Activated naive CD8-positive, alpha-beta T cell (primary cell): Measurements from ENCODE around the gene KRT15.

Source experiments
- H3K27ac Mint-ChIP-seq: one replicate; pipeline ENCODE4 v1.8.0; 2021; ENCODE audit warnings: mixed read lengths
- H3K27me3 Mint-ChIP-seq: one replicate; pipeline ENCODE4 v1.8.0; 2021; ENCODE audit warnings: mixed read lengths
- H3K36me3 Mint-ChIP-seq: one replicate; pipeline ENCODE4 v1.8.0; 2021; ENCODE audit warnings: mixed read lengths
- H3K4me1 Mint-ChIP-seq: one replicate; pipeline ENCODE4 v1.8.0; 2021; ENCODE audit warnings: low read depth, mixed read lengths
- H3K4me3 Mint-ChIP-seq: one replicate; pipeline ENCODE4 v1.8.0; 2021; ENCODE audit warnings: mild to moderate bottlenecking, mixed read lengths
- H3K9me3 Mint-ChIP-seq: one replicate; pipeline ENCODE4 v1.8.0; 2021; ENCODE audit warnings: low read depth, mixed read lengths

KRT15 gene

GRCh38 chr17:41474863-41475262 lies 43.8 kb downstream of the KRT15 start:
- no peak overlapping the region for H3K27ac Mint-ChIP-seq
- peaks cover 6% of the 10 kb centered on the region for H3K36me3 Mint-ChIP-seq
- H3K4me3 Mint-ChIP-seq, result no peak overlapping the region
- H3K27me3 Mint-ChIP-seq, result no peaks in the 10 kb centered on the region
- H3K9me3 Mint-ChIP-seq, result no peaks in the 10 kb centered on the region
- no peaks in the 10 kb centered on the region for H3K4me1 Mint-ChIP-seq

- Mint-ChIP-seq H3K4me1 (no peaks in the 10 kb centered on the region), H3K27ac (no peak overlapping the region), H3K36me3 (peaks cover 6% of the 10 kb centered on the region), H3K4me3 (no peak overlapping the region), H3K9me3 (no peaks in the 10 kb centered on the region), H3K27me3 (no peaks in the 10 kb centered on the region)
Measured at GRCh38 chr17:41468346-41468745, 50.3 kb downstream of the KRT15 start.

GRCh38 chr17:41467561-41467960 lies 51.1 kb downstream of the KRT15 start:
- Mint-ChIP-seq H3K9me3 (no peaks in the 10 kb centered on the region), H3K36me3 (peaks cover 3% of the 10 kb centered on the region), H3K4me1 (no peaks in the 10 kb centered on the region), H3K4me3 (no peak overlapping the region), H3K27ac (no peak overlapping the region), H3K27me3 (no peaks in the 10 kb centered on the region)

GRCh38 chr17:41466988-41467387 lies 51.7 kb downstream of the KRT15 start, which contains the start of gene KRT32:
KRT32 (minus strand) TSS chr17:41467386; CDS start chr17:41467325, 61 bp downstream.
- H3K9me3 Mint-ChIP-seq, result no peaks in the 10 kb centered on the region
- no peaks in the 10 kb centered on the region for H3K4me1 Mint-ChIP-seq
- H3K27ac Mint-ChIP-seq, result no peak within 1 kb of the TSS
- H3K27me3 Mint-ChIP-seq, result no peaks in the 10 kb centered on the region
- H3K4me3 Mint-ChIP-seq, result no peak within 1 kb of the TSS
- peaks cover 3% of the 10 kb centered on the region for H3K36me3 Mint-ChIP-seq

GRCh38 chr17:41464682-41465081 lies 54.0 kb downstream of the KRT15 start:
- no peaks in the 10 kb centered on the region for H3K9me3 Mint-ChIP-seq
- H3K27me3 Mint-ChIP-seq, result no peaks in the 10 kb centered on the region
- H3K4me1 Mint-ChIP-seq, result no peaks in the 10 kb centered on the region
- no peak overlapping the region for H3K4me3 Mint-ChIP-seq
- no peaks in the 10 kb centered on the region for H3K36me3 Mint-ChIP-seq
- H3K27ac Mint-ChIP-seq, result no peak overlapping the region

- Mint-ChIP-seq H3K9me3 (no peaks in the 10 kb centered on the region), H3K27me3 (no peaks in the 10 kb centered on the region), H3K4me1 (no peaks in the 10 kb centered on the region), H3K4me3 (no peak overlapping the region), H3K27ac (no peak overlapping the region), H3K36me3 (no peaks in the 10 kb centered on the region)
Measured at GRCh38 chr17:41464173-41464572, 54.5 kb downstream of the KRT15 start.

GRCh38 chr17:41463746-41464145 lies 54.9 kb downstream of the KRT15 start:
- Mint-ChIP-seq H3K4me1 (no peaks in the 10 kb centered on the region), H3K27ac (no peak overlapping the region), H3K27me3 (no peaks in the 10 kb centered on the region), H3K4me3 (no peak overlapping the region), H3K36me3 (no peaks in the 10 kb centered on the region), H3K9me3 (no peaks in the 10 kb centered on the region)
